CD4-positive, alpha-beta T cell treated with Interleukin-17A for 4 hours (primary cell): ENCODE measurements around the gene DCAF7.

Experiments used
- DNase-seq: peaks from one replicate; pipeline ENCODE4 v3.0.0-alpha.2; 2020; ENCODE audit warnings: mixed read lengths

Gene DCAF7

GRCh38 chr17:63525190-63525946 is 24.9 kb upstream of the DCAF7 start:
- no peak for DNase-seq

- no peak for DNase-seq
Measured at GRCh38 chr17:63526861-63527260, 23.4 kb upstream of the DCAF7 start.

GRCh38 chr17:63528183-63528582 is 22.1 kb upstream of the DCAF7 start:
- DNase-seq: no peak

GRCh38 chr17:63529711-63530556 is 20.3 kb upstream of the DCAF7 start:
- no peak for DNase-seq

- no peak for DNase-seq
Measured at GRCh38 chr17:63530557-63531021, 19.7 kb upstream of the DCAF7 start.

GRCh38 chr17:63531022-63531965 is 19.0 kb upstream of the DCAF7 start:
- no peak for DNase-seq

GRCh38 chr17:63533433-63534077 is 16.7 kb upstream of the DCAF7 start:
- DNase-seq: no peak

- no peak for DNase-seq
Measured at GRCh38 chr17:63534078-63534570, 16.2 kb upstream of the DCAF7 start.

- DNase-seq: no peak
Measured at GRCh38 chr17:63534816-63535455, 15.3 kb upstream of the DCAF7 start.

- DNase-seq: no peak
Measured at GRCh38 chr17:63535640-63536039, 14.6 kb upstream of the DCAF7 start.

GRCh38 chr17:63537001-63537400 is 13.3 kb upstream of the DCAF7 start:
- no peak for DNase-seq

- no peak for DNase-seq
Measured at GRCh38 chr17:63537991-63538692, 12.1 kb upstream of the DCAF7 start.

GRCh38 chr17:63538693-63539595 is 11.3 kb upstream of the DCAF7 start:
- no peak for DNase-seq

GRCh38 chr17:63540590-63540989 is 9.7 kb upstream of the DCAF7 start:
- no peak for DNase-seq

- no peak for DNase-seq
Measured at GRCh38 chr17:63542218-63542545, 8.1 kb upstream of the DCAF7 start.

- DNase-seq: no peak
Measured at GRCh38 chr17:63542942-63543821, 7.1 kb upstream of the DCAF7 start.

- no peak for DNase-seq
Measured at GRCh38 chr17:63543822-63544420, 6.4 kb upstream of the DCAF7 start.

- no peak for DNase-seq
Measured at GRCh38 chr17:63544467-63545301, 5.6 kb upstream of the DCAF7 start.
